GM18526 (cell line): Measurements from ENCODE around the gene JAZF1.

Experiments
- POLR2A ChIP-seq: IDR thresholded peaks from 3 replicates; pipeline ENCODE4 v1.6.1; 2011; ENCODE audit not compliant: insufficient read length; ENCODE audit errors: extremely low read depth

JAZF1 gene

DNA sequence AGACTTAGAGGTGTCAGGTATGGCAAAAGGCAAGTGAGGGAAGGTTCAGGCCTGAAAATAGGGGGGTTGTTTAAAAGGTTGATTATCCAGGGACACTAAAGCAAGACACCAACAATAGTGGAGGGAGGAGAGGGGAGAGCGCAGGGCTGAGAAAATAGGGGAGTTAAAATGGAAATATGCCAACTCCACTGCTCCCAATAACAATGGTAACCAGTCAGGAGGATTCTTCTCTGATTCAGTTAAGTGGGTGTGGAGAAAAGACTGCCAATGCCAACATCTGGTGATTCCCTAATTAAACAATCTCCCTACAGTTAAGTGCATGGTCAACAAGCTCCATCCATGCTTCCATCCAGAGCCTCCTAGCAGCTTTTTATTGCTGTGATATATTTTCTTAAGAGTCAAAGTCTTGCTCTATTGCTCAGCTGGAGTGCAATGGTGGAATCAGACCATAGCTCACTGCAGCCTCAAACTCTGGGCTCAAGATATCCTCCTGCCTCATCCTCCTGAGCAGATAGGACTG lies 183.3 kb downstream of the JAZF1 start:
- TF ChIP-seq POLR2A = no peak

DNA sequence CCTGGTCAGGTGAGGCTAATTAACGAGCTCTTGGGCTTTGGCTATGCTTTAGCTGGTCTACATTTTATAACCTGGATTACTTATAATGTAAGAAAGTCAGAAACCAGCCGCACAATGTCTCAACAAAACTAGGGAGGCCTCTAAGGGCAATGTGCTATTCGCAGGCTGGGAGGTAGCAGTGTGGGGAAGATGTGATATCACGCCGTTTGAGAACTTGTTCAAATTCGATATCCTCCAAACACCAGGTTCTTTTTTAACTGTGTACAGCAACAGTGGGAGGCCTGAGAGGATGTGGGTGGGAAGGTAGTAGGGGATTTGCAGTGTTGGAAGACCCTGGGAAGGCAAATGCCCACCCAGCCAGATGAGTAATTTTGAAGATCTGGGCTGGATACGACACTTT lies 184.5 kb downstream of the JAZF1 start:
- TF ChIP-seq POLR2A = no peak

DNA sequence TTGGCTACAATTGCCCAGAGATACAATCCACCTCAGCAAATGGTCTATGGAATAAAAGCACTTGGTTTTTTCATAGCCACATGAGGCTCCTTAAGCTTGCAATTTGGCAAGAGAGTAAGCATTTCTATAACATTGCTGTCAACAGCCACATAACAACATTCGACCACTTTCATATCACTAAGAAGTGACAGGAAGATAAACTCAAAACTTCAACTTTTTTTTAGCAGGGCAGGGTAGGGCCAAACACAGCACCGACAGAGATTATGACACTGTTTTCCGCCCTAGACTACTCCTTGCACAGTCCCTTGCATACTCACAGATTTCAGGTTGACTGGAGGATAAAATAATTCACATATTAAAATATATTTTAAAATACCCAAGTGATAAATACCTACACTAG lies 185.4 kb downstream of the JAZF1 start:
- TF ChIP-seq POLR2A = no peak

DNA sequence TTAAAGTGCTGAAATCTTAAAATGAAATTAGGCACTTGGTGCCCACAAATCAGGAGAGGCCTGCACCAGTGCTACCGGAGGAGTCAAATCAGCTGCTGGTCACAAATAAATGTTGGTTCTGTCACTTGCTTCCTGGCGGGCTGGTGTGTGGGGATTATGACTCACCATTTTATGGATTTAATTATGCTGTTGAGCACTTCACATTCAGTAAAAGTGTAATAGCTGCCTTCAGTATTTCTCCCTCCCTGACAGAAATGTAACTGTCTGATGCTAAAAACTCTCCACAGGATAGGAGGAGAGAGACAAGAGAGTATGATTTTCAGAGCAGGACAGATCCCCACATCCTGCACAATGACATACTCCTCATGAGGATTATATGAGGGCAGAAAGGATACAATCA lies 186.0 kb downstream of the JAZF1 start:
- TF ChIP-seq POLR2A = no peak

DNA sequence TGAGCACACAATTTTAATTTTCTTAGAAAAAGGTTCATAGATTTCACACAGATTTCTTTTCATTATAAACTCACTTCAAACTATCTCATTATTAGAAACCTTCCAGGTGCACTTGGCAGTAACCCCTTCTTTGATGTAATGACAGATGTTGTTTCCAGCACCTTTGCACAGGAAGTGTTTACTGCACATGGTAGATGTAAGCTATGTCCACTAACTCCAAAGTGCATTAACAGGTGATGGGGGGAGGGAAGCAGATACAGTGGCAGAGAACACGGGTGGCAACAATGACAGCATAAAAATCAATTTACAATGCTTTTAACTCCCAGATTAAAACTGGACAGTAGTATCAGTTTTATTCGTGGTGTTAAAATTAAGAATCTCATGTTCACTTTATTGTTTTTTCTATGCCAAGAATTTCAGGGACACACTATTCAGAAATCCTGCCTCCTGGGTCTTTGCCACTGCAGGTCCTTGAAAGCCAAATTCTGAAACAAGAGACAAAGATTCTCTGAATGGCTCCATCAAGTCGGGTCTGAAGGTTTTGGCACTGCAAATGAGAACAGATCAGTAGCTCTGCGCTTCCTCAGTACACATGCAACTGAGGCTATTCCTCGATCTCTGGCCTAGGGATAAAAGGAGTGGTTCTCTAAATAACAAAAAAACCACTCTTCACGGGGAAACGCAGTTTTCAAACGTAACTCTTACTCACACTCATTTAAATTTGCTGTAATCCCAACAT lies 187.7 kb downstream of the JAZF1 start:
- no peak for TF ChIP-seq POLR2A

DNA sequence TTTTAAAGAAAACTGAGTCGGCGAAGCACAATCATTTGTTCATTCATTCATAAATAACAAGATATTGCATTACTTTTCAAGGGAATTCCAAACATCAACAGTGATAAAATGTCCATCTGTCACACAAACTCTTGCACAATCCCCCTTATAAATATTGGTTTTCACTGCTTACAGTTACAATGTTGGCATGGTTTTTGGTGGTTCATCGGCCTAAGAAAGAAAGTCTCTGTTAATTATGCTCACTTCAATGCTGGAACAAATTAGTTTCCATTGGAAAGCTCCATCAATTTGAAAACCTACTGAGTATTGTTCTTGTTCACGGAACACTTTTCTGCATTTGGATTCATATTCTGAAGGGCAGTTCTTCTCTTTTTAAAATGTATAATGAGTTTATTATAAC lies 188.5 kb downstream of the JAZF1 start:
- TF ChIP-seq POLR2A = no peak

DNA sequence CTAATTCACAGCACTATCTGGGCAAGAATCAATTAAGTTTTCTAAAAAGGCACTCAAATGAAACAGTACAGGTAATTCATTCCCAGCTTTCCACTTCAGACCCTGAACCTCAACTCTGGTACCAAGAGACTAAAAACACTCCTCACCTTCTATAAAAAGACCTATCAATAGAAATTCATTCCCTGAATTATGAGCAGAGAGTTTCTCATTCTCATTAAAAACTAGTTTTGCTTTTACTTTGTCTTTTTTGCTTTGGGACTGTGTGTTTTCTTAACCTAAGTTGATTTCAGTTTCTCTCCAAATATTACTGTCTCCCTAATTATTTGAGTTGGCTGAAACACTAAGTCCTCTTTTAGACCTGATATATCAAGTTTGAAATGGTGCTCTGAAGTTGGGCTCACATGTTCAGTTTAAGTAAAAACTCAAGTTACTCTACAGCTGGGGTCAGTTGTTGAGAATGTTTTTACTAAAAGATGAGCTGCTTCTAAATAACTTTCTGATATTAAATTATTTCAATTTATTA lies 189.5 kb downstream of the JAZF1 start:
- TF ChIP-seq POLR2A = no peak

DNA sequence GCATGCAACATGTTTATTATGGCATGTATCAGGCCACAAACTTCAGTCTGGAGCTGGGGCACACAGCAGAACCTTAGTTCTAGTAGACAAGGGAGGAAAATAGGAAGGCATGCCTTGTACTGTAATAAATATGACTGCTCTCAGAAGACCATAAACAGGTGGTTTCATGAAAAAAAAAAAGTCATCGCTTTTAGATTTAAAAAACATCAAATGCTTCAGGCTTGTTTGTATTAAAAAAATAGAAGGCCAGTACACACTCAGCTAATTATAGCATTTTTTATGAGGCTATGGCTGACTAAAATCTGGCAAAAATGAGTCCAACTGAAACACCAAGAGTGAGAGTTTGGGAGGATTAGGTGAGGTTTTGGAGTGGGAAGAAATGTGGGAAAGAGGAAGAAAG lies 204.1 kb downstream of the JAZF1 start:
- no peak for TF ChIP-seq POLR2A

DNA sequence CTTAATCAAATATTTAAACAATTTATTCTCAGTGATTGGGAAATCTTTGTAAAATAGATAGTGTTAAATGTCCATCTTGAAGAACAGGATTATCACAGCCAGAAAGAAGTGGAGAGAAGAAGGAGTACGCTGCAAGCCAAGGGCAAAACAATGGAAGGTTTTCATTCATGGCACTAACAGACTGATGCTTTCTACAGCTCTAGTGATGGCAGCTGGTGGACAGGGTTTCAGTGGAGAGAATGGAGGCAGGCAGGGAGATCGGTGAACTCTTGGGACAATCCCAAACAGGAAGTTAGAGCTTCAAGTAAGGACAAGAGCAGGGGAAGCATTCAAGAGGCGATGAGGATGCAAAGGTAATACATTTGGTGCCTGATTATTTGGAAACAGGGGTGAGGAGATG lies 207.0 kb downstream of the JAZF1 start:
- no peak for TF ChIP-seq POLR2A

DNA sequence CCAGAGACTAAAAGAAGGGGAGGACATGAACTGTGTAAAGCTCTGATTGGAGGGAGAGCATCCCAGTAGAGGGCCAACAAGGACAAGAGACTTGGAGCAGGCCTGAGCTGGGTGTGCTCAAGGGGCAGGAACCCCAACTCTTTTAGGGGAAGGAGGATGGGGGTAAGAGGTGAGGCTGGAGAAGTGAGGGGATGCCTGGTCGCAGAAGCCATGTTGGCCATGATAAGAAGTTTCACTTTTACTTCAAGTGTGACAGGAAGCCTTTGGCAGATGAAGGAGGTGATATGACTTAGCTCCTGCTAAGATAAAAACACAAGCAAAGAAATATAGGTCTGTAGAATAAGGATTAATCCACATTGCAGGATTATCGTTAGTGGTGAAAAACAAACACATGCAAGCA lies 208.3 kb downstream of the JAZF1 start:
- TF ChIP-seq POLR2A = no peak

DNA sequence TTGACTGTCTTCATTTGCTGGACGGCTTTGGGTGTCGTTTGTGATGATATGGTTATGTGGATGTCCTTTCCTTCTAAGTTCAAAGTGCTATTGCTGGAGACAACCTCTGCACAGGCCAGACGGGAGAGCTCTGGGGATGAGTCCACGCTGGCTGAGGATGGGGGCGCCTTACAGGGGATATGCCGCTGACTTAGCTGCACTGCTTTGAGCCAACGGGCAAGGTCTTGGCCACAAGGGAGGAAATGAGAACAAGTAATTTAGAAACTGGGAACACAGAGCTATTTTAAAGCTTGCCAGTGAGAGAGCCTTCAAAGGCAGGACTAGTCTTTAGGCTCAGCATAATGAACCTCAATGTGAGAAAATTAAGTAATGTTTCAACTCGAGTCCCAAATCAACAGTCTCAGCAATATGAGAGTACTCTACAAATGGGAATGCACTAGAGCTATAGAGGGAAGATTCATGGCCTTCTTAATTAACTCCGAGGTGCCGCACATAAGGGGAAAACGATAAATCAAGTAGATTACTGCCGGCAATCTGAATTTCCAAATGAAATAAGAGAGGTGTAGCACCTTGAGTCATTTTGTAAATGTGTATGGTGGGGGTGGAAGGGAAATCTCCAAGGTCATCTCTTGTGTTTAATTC lies 209.3 kb downstream of the JAZF1 start:
- TF ChIP-seq POLR2A = no peak

DNA sequence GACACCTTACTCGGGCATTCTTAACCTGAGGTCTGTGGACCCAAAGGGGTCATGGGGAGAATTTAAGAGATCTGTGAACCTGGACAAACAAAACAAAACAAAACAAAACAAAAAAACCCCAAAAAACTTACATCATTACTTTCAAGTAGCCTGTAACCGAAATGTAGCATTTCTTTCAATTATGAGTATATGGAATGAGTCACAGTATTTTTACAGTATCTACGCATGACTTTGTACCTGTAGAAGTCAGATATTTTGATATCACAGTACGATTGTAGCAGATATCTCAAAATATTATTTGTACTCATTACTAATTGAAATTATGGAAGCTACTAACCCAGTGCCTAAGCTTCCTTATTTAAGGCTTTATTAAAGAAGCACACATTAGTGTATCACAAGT lies 210.2 kb downstream of the JAZF1 start:
- TF ChIP-seq POLR2A = no peak

DNA sequence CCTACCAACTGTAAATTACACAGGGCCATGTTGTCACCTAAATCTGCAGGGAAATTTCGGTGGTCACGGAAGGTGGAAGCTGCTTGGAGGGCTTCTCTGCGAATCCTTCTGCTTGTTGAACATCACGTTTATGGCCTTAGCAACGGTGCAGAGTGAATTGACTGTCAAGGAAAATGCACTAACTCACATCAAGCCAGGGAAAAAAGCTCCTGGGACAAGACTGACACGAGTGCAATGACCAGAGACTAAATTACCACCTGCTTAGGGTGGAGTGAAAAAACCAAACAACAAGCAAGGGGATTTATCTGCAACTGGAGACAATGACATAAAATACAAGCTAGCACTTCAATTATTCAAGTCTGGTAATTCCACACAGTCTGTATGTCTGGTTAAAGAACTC lies 211.2 kb downstream of the JAZF1 start:
- no peak for TF ChIP-seq POLR2A

DNA sequence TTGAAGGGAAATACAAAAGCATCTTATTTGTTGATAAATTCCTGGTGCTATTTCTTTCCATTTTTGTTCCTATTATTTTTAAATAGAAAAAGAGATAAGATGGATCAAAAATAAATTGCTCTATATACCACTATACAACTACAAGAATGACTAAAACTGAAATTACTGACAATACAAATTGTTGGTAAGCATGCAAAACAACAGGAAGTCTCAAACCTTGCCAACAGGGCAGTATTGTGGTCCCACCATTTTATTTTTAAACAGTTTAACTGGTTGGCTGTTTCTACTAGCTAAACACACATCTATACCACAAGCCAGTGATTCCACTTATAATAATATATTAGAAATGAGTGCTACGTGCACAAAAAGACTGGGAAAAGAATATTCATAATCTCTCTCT lies 213.0 kb downstream of the JAZF1 start:
- no peak for TF ChIP-seq POLR2A

DNA sequence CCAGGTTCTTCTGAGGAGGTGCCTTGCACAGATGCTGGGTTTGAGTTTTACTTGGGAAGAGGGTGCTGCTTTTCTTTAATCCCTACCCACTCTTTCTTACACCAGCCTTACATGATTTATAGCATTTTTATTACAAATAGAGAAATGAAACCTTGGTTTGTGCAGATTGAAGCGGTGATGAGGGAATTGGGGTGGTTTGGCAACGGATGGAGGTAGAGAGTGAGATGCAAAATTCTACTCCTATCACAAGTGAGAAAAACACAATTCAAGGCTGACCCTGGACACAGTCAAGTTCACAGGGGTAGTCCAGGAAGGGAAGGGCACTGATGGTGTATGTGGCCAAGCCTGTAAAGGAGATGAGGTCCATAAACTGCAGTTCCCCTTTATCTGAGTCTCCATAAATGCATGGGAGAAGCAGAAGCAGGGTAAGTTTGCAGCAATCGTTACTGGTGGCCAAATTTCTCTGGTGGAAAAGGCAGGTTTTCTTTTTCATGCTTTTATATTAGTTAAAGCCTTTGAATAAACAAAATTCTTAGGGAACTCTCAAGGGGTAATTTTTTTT lies 214.3 kb downstream of the JAZF1 start:
- TF ChIP-seq POLR2A = no peak

DNA sequence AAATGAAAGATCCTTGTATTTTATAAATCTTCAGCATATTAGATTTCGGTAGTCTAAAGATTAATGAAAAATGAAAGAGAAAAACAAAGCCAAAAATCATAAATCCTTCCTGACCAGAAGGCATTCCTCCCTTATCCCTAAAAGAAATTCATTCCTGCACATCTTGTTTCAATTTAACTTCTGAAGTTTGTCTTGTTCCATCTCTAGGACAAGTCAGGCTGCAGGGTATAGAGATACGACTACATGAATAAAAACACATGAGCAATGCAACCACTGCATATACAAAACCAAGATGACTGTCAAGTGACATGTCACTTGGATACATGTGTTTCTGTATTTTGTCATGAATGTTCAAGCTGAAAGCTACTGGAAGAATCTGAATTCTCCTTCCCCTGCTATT lies 214.9 kb downstream of the JAZF1 start:
- TF ChIP-seq POLR2A = no peak
